Omental fat pad (tissue), 4 donors: ENCODE results near the gene UMOD. TPM values are rescaled to one million over a fixed set of nuclear protein-coding genes. Genes with fewer than 3 reads are reported as not detected.

Experiments
- ATAC-seq: fragments of 150-250 bp; one replicate; pipeline ENCODE4 v1.9.1; 2016; ENCODE audit warnings: mild to moderate bottlenecking, moderate library complexity; ENCODE audit not compliant: low FRiP score
- DNase-seq: peaks from one replicate; pipeline ENCODE4 v3.0.0-alpha.2; 2019; ENCODE audit warnings: low spot score
- CTCF ChIP-seq, 3 donors: fragments of 450-650 bp; IDR thresholded peaks; one replicate each; pipeline ENCODE4 v1.5.1; 2016 to 2017; ENCODE audit warnings: antibody characterized with exemption in 3 of 3, mild to moderate bottlenecking in 3 of 3, moderate library complexity in 2 of 3
- total RNA-seq, 4 donors: library from RNA; depleted of rRNA; stranded (reverse); fragments of >200 nt; gene quantifications; one replicate each; pipeline ENCODE4 v1.1.0, GENCODE V29; 2016

Gene UMOD
- total RNA-seq, 4 donors from 2014 or later: not detected

GRCh38 chr16:20306401-20306800 lies 46.1 kb downstream of the UMOD start:
- ATAC-seq: no peak
- no peak for TF ChIP-seq CTCF (IDR thresholded peaks at IDR 0.05)
- DNase-seq: no peak

- no peak for ATAC-seq
- no peak for TF ChIP-seq CTCF (IDR thresholded peaks at IDR 0.05)
- DNase-seq: no peak
Observed at GRCh38 chr16:20303012-20303411, 49.5 kb downstream of the UMOD start.

DNA sequence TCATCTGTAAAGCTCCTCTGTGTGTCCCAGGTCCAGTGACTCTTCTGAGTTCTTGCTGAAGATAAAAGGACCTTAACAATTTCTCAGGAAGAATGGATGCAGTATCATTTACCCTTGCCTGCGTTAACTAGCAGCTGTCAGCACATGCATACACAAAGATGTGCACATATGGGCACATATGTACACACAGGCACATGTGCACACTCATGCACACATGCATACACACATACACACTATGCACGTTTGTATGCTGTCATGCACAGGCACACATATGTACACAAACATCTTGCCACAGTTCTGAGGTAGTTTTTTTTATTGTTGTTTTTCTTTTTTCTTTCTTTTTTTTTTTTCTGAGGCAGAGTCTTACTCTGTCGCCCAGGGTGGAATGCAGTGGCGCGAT lies 50.1 kb downstream of the UMOD start:
- TF ChIP-seq CTCF (IDR thresholded peaks at IDR 0.05): no peak

GRCh38 chr16:20301840-20302239 lies 50.7 kb downstream of the UMOD start:
- no peak for ATAC-seq
- DNase-seq: no peak

More for the DNA sequence above, 50.1 kb downstream of the UMOD start:
- ATAC-seq (no peak), DNase-seq (no peak)

GRCh38 chr16:20300312-20301097 lies 52.0 kb downstream of the UMOD start:
- TF ChIP-seq CTCF (IDR thresholded peaks at IDR 0.05): no peak
- no peak for ATAC-seq
- DNase-seq: no peak

More at GRCh38 chr16:20301840-20302239, 50.7 kb downstream of the UMOD start:
- no peak for TF ChIP-seq CTCF (IDR thresholded peaks at IDR 0.05)

DNA sequence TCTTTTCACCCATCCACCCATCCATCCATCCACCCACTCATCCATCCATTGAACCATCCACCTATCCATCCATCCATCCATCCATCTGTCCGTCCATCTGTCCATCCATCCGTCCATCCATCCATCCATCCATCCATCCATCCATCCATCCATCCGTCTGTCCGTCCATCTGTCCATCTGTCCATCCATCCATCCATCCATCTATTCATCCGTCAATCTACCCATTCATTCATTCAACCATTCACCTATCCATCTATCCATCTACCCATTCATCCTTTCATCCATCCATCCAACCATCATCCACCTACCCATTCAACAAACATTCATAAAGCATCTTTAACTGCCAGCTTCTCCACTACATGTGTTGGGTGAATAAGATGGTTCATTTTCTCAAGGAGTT lies 54.1 kb downstream of the UMOD start:
- ATAC-seq: no peak
- DNase-seq: no peak
- TF ChIP-seq CTCF (IDR thresholded peaks at IDR 0.05): no peak
